ENCODE data around the gene RFX4.

DNA sequence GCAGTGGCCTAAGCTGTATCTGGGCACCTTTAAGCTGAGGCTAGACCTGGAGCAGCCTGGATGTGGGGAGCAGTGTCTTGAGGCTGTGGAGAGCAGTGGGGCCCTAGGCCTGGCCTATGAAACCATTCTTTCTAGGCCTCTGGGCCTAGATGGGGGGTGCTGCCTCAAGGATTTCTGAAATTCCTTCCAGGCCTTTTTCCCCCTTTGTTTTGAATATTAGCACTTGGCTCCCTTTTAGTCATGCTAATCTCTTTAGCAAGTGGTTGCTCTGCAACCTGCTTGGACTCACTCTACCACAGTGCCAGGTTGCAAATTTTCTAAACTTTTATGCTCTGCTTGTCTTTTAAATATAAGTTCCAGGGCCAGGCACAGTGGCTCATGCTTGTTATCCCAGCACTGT, 41.6 kb upstream of the RFX4 start:
- TF ChIP-seq, protein P1, sequence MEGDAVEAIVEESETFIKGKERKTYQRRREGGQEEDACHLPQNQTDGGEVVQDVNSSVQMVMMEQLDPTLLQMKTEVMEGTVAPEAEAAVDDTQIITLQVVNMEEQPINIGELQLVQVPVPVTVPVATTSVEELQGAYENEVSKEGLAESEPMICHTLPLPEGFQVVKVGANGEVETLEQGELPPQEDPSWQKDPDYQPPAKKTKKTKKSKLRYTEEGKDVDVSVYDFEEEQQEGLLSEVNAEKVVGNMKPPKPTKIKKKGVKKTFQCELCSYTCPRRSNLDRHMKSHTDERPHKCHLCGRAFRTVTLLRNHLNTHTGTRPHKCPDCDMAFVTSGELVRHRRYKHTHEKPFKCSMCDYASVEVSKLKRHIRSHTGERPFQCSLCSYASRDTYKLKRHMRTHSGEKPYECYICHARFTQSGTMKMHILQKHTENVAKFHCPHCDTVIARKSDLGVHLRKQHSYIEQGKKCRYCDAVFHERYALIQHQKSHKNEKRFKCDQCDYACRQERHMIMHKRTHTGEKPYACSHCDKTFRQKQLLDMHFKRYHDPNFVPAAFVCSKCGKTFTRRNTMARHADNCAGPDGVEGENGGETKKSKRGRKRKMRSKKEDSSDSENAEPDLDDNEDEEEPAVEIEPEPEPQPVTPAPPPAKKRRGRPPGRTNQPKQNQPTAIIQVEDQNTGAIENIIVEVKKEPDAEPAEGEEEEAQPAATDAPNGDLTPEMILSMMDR (IDR thresholded peaks at IDR 0.05) = no peak
- no peak for TF ChIP-seq POLR2A (IDR thresholded peaks at IDR 0.05)

All from adrenal gland (tissue), 5 donors.